Measurements from ENCODE around the gene KLF11.

DNA sequence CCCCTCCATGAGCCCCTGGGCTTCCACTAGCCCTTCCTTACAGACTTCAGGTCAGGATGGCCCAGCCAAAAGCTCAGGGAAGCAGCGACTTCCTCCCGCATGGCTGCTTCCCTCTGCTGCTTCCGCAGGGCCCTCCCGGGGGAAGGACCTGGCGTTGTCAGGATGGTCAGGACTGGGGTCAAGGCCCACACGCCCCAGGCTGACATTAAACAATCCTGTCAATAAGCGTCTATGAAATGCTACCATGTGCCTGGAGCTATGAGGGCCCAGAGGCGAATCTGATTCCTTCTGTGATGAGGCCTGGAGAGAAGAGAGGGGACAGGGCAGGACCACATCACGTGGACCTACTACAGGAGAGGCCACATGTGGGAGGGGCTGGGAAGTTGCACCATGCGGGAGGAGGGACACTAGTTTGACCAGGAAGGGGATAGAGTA lies 19.6 kb downstream of the KLF11 start:
- TF ChIP-seq, protein P1, sequence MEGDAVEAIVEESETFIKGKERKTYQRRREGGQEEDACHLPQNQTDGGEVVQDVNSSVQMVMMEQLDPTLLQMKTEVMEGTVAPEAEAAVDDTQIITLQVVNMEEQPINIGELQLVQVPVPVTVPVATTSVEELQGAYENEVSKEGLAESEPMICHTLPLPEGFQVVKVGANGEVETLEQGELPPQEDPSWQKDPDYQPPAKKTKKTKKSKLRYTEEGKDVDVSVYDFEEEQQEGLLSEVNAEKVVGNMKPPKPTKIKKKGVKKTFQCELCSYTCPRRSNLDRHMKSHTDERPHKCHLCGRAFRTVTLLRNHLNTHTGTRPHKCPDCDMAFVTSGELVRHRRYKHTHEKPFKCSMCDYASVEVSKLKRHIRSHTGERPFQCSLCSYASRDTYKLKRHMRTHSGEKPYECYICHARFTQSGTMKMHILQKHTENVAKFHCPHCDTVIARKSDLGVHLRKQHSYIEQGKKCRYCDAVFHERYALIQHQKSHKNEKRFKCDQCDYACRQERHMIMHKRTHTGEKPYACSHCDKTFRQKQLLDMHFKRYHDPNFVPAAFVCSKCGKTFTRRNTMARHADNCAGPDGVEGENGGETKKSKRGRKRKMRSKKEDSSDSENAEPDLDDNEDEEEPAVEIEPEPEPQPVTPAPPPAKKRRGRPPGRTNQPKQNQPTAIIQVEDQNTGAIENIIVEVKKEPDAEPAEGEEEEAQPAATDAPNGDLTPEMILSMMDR (IDR thresholded peaks at IDR 0.05; ENCODE audit: insufficient read depth, low read length): no peak
- no peak for TF ChIP-seq POLR2AphosphoS5 (IDR thresholded peaks at IDR 0.05; ENCODE audit: low read depth)
- TF ChIP-seq, protein P2, sequence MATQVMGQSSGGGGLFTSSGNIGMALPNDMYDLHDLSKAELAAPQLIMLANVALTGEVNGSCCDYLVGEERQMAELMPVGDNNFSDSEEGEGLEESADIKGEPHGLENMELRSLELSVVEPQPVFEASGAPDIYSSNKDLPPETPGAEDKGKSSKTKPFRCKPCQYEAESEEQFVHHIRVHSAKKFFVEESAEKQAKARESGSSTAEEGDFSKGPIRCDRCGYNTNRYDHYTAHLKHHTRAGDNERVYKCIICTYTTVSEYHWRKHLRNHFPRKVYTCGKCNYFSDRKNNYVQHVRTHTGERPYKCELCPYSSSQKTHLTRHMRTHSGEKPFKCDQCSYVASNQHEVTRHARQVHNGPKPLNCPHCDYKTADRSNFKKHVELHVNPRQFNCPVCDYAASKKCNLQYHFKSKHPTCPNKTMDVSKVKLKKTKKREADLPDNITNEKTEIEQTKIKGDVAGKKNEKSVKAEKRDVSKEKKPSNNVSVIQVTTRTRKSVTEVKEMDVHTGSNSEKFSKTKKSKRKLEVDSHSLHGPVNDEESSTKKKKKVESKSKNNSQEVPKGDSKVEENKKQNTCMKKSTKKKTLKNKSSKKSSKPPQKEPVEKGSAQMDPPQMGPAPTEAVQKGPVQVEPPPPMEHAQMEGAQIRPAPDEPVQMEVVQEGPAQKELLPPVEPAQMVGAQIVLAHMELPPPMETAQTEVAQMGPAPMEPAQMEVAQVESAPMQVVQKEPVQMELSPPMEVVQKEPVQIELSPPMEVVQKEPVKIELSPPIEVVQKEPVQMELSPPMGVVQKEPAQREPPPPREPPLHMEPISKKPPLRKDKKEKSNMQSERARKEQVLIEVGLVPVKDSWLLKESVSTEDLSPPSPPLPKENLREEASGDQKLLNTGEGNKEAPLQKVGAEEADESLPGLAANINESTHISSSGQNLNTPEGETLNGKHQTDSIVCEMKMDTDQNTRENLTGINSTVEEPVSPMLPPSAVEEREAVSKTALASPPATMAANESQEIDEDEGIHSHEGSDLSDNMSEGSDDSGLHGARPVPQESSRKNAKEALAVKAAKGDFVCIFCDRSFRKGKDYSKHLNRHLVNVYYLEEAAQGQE (IDR thresholded peaks at IDR 0.05; ENCODE audit: insufficient replicate concordance, low read depth): no peak
- no peak for TF ChIP-seq GABPA (IDR thresholded peaks at IDR 0.05; ENCODE audit: low read depth)
